NCI-H1417 treated with DMSO at 0.1 percent for 48 hours (cell line): ENCODE results near the gene MYO15B.

Source experiments
- DNase-seq: peaks from one replicate; lab custom pipeline; 2025; lab: John Stamatoyannopoulos, UW

MYO15B gene

GRCh38 chr17:75587675-75588595, at the start of gene MYO15B:
TSS of gene MYO15B (plus strand) at chr17:75587800. CDS start at chr17:75588058, 258 bp downstream.
- DNase-seq, result no peak

- no peak for DNase-seq
Observed at GRCh38 chr17:75539967-75540729, 47.5 kb upstream of the MYO15B start.

GRCh38 chr17:75540923-75541503, 46.6 kb upstream of the MYO15B start:
- DNase-seq, result no peak

DNA sequence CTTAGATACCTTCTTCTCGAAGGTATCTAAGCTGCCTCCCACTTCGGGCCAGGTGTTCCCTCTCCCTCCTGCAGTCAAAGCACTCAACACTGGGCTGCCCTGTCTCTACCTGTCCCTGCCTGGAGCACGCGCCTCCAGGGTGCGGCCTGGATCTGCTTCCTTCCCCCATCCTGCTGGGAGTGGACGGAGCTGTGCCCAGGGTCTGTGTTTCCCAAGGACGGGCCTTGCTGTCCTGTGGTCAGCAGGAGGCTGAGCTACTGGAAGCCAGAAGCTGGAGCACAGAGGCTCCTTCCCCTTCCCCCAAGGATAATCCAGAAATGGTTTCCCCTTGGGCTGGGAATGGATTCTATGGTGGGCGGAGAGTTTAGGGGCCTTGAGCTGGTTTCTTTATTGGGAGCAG, 45.4 kb upstream of the MYO15B start:
- DNase-seq, result no peak

DNA sequence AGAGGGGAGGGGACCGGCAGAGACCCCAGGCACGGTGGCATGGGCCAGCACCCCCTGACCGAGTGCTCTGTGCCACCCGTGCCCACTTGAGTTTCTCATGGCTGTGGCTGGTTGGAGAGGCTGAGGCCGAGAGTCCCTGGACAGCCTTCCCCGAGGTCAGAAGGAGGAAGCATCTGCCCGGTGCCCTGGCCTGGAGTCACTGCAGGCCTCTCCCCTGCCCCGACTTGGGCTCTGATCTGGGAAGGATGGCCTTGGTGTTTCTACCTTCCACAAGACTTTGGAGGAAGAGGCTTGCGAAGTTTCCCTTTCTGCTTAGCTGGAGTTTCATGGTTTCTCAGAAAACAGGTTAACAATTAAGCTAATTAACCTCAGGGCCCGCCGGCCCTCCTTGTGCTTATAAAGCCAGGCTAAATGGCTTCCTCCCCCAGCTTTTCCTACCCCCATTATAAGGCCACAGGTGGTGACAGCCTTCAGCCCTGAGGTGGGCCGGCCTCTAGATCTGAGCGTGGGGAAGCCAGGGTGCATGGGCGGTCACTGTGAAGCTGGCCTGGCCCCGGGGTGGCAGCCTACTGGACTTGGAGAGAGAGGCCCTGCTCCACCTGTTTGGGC, 44.8 kb upstream of the MYO15B start:
- no peak for DNase-seq

GRCh38 chr17:75544250-75544649, 43.4 kb upstream of the MYO15B start:
- DNase-seq, result no peak

GRCh38 chr17:75546181-75546580, 41.4 kb upstream of the MYO15B start:
- DNase-seq, result no peak

DNA sequence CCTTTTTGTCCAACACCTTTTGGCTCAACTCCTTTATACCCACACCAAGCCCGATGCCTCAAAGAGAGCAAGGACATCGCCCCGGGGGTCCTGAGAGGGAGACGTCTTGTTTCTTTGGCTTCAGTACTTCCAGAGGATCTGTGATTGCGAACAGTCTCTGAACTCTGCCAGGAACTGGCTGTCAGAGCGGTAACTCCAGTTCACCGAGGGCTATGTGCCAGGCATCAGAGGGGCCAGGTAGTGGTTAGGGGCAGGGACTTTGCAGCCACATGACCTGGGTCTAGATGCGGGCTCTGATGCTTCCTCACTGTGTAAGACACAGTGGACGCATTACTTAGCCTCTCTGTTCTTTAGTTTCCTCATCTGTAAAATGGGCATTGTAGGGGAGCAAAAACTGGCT, 40.5 kb upstream of the MYO15B start:
- no peak for DNase-seq

GRCh38 chr17:75548813-75549212, 38.8 kb upstream of the MYO15B start:
- DNase-seq, result no peak

GRCh38 chr17:75549246-75550138, 38.1 kb upstream of the MYO15B start:
- DNase-seq, result no peak

DNA sequence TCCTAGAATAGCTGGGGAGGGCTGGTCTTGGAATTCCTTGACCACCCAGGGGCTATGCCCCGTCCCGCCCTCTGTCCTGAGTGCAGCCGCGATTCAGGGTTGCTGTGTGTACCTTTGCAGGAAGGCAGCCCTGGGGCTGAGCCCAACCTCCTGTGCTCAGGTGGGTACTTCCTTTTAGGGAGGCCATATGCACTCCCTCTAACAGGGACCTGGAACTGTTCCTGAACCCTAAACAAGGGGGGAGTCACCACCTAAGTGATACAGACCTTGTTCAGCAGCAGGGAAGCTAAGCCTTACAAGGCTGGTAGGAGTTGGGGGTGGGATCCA, 37.5 kb upstream of the MYO15B start:
- no peak for DNase-seq

GRCh38 chr17:75551266-75551665, 36.3 kb upstream of the MYO15B start:
- DNase-seq, result no peak

DNA sequence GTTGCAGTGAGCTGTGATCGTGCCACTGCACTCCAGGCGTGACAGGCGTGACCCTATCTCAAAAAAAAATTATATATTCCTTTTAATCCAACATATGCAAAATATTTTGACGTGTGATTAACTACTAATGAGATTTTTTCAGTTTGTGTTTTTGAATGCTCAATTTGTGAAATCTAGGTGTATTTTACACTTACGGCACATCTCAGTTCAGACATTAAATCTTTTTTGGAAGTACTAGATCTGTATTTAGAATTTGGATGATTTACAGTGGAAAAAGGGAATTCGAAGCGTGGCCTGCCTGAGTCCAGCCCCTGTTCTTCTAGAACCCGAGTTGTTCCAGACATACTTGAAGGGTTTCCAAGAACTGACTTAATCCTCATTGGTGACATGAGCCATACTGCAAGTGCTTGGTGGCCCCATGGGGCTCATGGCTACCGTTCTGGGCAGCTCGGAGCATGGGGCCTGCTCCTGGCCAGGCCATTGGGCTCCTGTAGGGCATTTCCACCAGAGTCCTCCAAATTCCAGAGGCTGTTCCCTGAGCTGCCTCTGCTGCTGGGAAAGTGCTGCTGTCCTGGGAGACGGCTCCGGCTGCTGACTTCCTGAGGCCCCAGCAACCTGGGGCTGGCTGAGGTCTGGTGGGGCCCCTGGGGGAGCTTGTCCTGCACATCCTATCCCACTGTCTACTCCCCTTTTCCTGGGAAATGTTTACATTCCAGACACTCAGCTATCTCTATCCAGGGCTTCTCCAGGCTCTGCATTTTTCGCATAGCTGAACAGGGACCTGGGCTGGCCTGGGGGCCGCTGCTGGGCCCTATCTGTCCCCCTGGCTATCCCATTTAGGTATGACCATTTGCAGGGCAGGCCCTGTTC, 34.9 kb upstream of the MYO15B start:
- no peak for DNase-seq

GRCh38 chr17:75553295-75554110, 34.1 kb upstream of the MYO15B start:
- no peak for DNase-seq

- no peak for DNase-seq
Observed at GRCh38 chr17:75555679-75556153, 31.9 kb upstream of the MYO15B start.

GRCh38 chr17:75557075-75557851, 30.3 kb upstream of the MYO15B start:
- DNase-seq, result no peak

- DNase-seq, result no peak
Observed at GRCh38 chr17:75557852-75558665, 29.5 kb upstream of the MYO15B start.
